Neural crest cell (in vitro differentiated cells): ENCODE results near the gene EVC2. TPM values are rescaled to one million over a fixed set of nuclear protein-coding genes. Genes with fewer than 3 reads are reported as not detected.
A peak's percentile ranks its signal among the peaks of the same experiment; 100 is the strongest.

Experiments
- DNase-seq: peaks from one replicate; pipeline ENCODE4 v3.0.0; 2021; ENCODE audit warnings: low read depth, mixed read lengths, low spot score
- H3K27ac Mint-ChIP-seq: one replicate; pipeline ENCODE4 v1.8.0; 2021; ENCODE audit warnings: mild to moderate bottlenecking, mixed read lengths; ENCODE audit not compliant: unreplicated experiment
- H3K27me3 Mint-ChIP-seq: 2 replicates; pipeline ENCODE4 v1.8.0; 2021; ENCODE audit warnings: low read depth, mild to moderate bottlenecking, mixed read lengths
- H3K36me3 Mint-ChIP-seq: 2 replicates; pipeline ENCODE4 v1.8.0; 2021; ENCODE audit warnings: low read depth, mild to moderate bottlenecking, mixed read lengths
- H3K4me1 Mint-ChIP-seq: 2 replicates; pipeline ENCODE4 v1.8.0; 2021; ENCODE audit warnings: mixed read lengths
- H3K4me3 Mint-ChIP-seq: one replicate; pipeline ENCODE4 v1.8.0; 2021; ENCODE audit warnings: mild to moderate bottlenecking, mixed read lengths
- H3K9me3 Mint-ChIP-seq: 2 replicates; pipeline ENCODE4 v1.8.0; 2021; ENCODE audit warnings: mixed read lengths
- CTCF ChIP-seq: fragments of 200-600 bp; sonication (generic); conservative IDR thresholded peaks from 2 replicates; pipeline ENCODE4 v1.5.0; 2021; ENCODE audit warnings: antibody characterized with exemption, mild to moderate bottlenecking
- total RNA-seq: library from RNA; stranded (reverse); gene quantifications from 2 replicates; pipeline ENCODE4 v1.2.1, GENCODE V29; 2021

EVC2 gene
- total RNA-seq, 1 donor from 2014 or later = 7.2 TPM

- no peaks in the 10 kb centered on the region for H3K27me3 Mint-ChIP-seq
- peaks cover 16% of the 10 kb centered on the region for H3K36me3 Mint-ChIP-seq
- no peak for DNase-seq
- no peak for TF ChIP-seq CTCF
- H3K4me1 Mint-ChIP-seq = peaks cover 5% of the 10 kb centered on the region
- H3K27ac Mint-ChIP-seq = no peak overlapping the region
- H3K9me3 Mint-ChIP-seq = peaks cover under 1% of the 10 kb centered on the region
- H3K4me3 Mint-ChIP-seq = no peak overlapping the region
Observed at GRCh38 chr4:5575941-5576340, 132.4 kb downstream of the EVC2 start.

- Mint-ChIP-seq H3K27me3 (no peaks in the 10 kb centered on the region), H3K4me3 (no peak overlapping the region), H3K9me3 (no peaks in the 10 kb centered on the region), H3K4me1 (peaks cover 5% of the 10 kb centered on the region), H3K36me3 (peaks cover 19% of the 10 kb centered on the region), H3K27ac (no peak overlapping the region)
- no peak for TF ChIP-seq CTCF
- DNase-seq = no peak
Observed at GRCh38 chr4:5574386-5574785, 134.0 kb downstream of the EVC2 start.

GRCh38 chr4:5573965-5574364 lies 134.4 kb downstream of the EVC2 start:
- Mint-ChIP-seq H3K4me3 (no peak overlapping the region), H3K27me3 (no peaks in the 10 kb centered on the region)

DNA sequence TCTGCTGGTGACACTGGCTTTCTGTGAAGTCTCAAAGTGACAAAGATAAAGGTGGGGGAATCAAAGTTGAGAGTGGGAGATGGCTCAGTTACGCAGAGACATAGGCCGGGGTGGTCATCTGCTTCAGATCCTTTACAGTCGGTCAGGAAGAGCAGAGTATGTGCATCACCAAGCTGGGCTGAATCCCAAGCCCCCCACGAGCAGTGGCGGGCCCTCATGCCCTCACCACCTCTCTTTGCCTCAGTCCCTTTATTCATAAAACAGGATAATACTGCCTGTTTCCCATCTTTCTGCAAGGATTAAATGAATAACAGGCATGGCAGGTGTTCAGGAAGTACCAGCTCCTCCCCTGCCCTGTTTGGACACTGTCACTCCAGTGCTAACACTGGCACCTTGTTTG lies 135.6 kb downstream of the EVC2 start:
- DNase-seq = no peak
- no peak for TF ChIP-seq CTCF
- Mint-ChIP-seq H3K36me3 (peaks cover 14% of the 10 kb centered on the region), H3K27me3 (no peaks in the 10 kb centered on the region), H3K27ac (no peak overlapping the region), H3K9me3 (no peaks in the 10 kb centered on the region), H3K4me1 (peaks cover 5% of the 10 kb centered on the region), H3K4me3 (no peak overlapping the region)

More at GRCh38 chr4:5573965-5574364, 134.4 kb downstream of the EVC2 start:
- Mint-ChIP-seq H3K9me3 (no peaks in the 10 kb centered on the region), H3K27ac (no peak overlapping the region), H3K4me1 (peaks cover 5% of the 10 kb centered on the region), H3K36me3 (peaks cover 19% of the 10 kb centered on the region)
- no peak for TF ChIP-seq CTCF
- no peak for DNase-seq

- DNase-seq = no peak
- H3K4me1 Mint-ChIP-seq = peaks cover 7% of the 10 kb centered on the region
- no peak for TF ChIP-seq CTCF
- no peaks in the 10 kb centered on the region for H3K27me3 Mint-ChIP-seq
- no peak overlapping the region for H3K4me3 Mint-ChIP-seq
- no peak overlapping the region for H3K27ac Mint-ChIP-seq
- no peaks in the 10 kb centered on the region for H3K9me3 Mint-ChIP-seq
- H3K36me3 Mint-ChIP-seq = peaks cover 14% of the 10 kb centered on the region
Observed at GRCh38 chr4:5572114-5572513, 136.2 kb downstream of the EVC2 start.

DNA sequence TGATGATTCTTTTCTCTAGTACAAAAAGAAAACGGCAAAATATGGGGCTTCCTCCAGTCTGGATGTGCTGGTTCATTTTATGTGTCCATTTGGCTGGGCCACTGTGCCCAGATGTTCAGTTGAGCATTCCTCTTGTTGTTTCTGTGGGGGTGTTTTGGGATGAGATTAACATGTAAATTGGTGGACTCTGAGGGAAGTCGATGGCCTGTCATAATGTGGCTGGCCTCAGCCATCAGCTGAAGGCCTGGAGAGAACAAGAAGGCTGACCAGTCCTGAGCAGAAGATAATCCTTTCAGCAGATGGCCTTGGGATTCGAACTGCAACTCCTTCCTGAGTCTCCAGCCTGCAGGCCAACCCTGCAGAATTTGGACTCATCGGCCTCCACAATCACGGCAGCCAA lies 136.7 kb downstream of the EVC2 start:
- H3K4me3 Mint-ChIP-seq = no peak overlapping the region
- no peak for TF ChIP-seq CTCF
- H3K27me3 Mint-ChIP-seq = no peaks in the 10 kb centered on the region
- peak overlapping the region; percentile 72 for H3K27ac Mint-ChIP-seq
- H3K36me3 Mint-ChIP-seq = peaks cover 14% of the 10 kb centered on the region
- H3K9me3 Mint-ChIP-seq = no peaks in the 10 kb centered on the region
- H3K4me1 Mint-ChIP-seq = peaks cover 10% of the 10 kb centered on the region
- DNase-seq = no peak
